GM19025 (cell line): ENCODE results near the gene CDC20.

Experiments used
- ATAC-seq: cut with Tn5 transposase; IDR thresholded peaks from one replicate; pipeline ENCODE4 v1.9.1; 2021; ENCODE audit warnings: mild to moderate bottlenecking, low read depth, moderate library complexity; ENCODE audit not compliant: unreplicated experiment

CDC20 gene

GRCh38 chr1:43358746-43359693 lies at the start of gene CDC20:
Gene CDC20 (plus strand): TSS chr1:43358981. CDS start chr1:43359216, 235 bp downstream.
- peak; percentile 97 for ATAC-seq

GRCh38 chr1:43309405-43310025 lies 49.3 kb upstream of the CDC20 start:
- no peak for ATAC-seq

- ATAC-seq, result no peak
These were observed 47.3 kb upstream of the CDC20 start for GRCh38 chr1:43311521-43311920.

- no peak for ATAC-seq
These were observed 46.6 kb upstream of the CDC20 start for GRCh38 chr1:43312212-43312623.

GRCh38 chr1:43312663-43313515 lies 45.9 kb upstream of the CDC20 start:
- no peak for ATAC-seq

GRCh38 chr1:43313771-43314170 lies 45.0 kb upstream of the CDC20 start:
- no peak for ATAC-seq

- no peak for ATAC-seq
These were observed 44.5 kb upstream of the CDC20 start for GRCh38 chr1:43314233-43314632.

GRCh38 chr1:43315481-43315880 lies 43.3 kb upstream of the CDC20 start:
- ATAC-seq, result no peak

GRCh38 chr1:43315963-43316737 lies 42.6 kb upstream of the CDC20 start:
- no peak for ATAC-seq

GRCh38 chr1:43316738-43317520 lies 41.9 kb upstream of the CDC20 start:
- no peak for ATAC-seq

GRCh38 chr1:43317817-43318471 lies 40.8 kb upstream of the CDC20 start:
- ATAC-seq, result no peak

- no peak for ATAC-seq
These were observed 40.0 kb upstream of the CDC20 start for GRCh38 chr1:43318831-43319230.

GRCh38 chr1:43319288-43319687 lies 39.5 kb upstream of the CDC20 start:
- no peak for ATAC-seq

GRCh38 chr1:43319766-43320165 lies 39.0 kb upstream of the CDC20 start:
- ATAC-seq, result no peak

GRCh38 chr1:43321331-43321891 lies 37.4 kb upstream of the CDC20 start:
- no peak for ATAC-seq

- ATAC-seq, result no peak
These were observed 36.3 kb upstream of the CDC20 start for GRCh38 chr1:43322506-43322905.

- no peak for ATAC-seq
These were observed 34.0 kb upstream of the CDC20 start for GRCh38 chr1:43324810-43325209.

- ATAC-seq, result no peak
These were observed 33.4 kb upstream of the CDC20 start for GRCh38 chr1:43325381-43325780.
